Neutrophil (primary cell): ENCODE measurements around the gene ARV1.

Source experiments
- H3K27ac ChIP-seq: fragments of 200-600 bp; sonication (generic); 2 replicates; pipeline ENCODE4 v1.5.1; 2016; ENCODE audit warnings: mild to moderate bottlenecking, moderate library complexity
- H3K27me3 ChIP-seq: fragments of 200-600 bp; sonication (generic); 2 replicates; pipeline ENCODE4 v1.6.0; 2016; ENCODE audit warnings: mild to moderate bottlenecking
- H3K36me3 ChIP-seq: fragments of 200-600 bp; sonication (generic); 2 replicates; pipeline ENCODE4 v1.5.1; 2017
- H3K4me1 ChIP-seq, 2 experiments: fragments of 200-600 bp in 1 of 2; sonication (generic) in 1 of 2; 1 replicate in 1 of 2; 2 replicates in 1 of 2; pipeline versions ENCODE4 v1.5.1 to v1.6.1; 2013 to 2016; ENCODE audit warnings: low read depth in 1 of 2, low read length in 1 of 2, mild to moderate bottlenecking in 1 of 2, moderate library complexity in 1 of 2; ENCODE audit not compliant: control insufficient read depth in 1 of 2, insufficient read depth in 1 of 2
- H3K4me3 ChIP-seq, 2 experiments: fragments of 200-600 bp in 1 of 2; sonication (generic) in 1 of 2; 1 replicate in 1 of 2; 2 replicates in 1 of 2; pipeline ENCODE4 v1.5.1; 2013 to 2016; ENCODE audit warnings: low read depth in 1 of 2, low read length in 1 of 2, mild to moderate bottlenecking in 1 of 2, moderate library complexity in 1 of 2
- H3K9me3 ChIP-seq: fragments of 200-600 bp; sonication (generic); 2 replicates; pipeline ENCODE4 v1.5.1; 2016
- TF ChIP-seq, protein P1 (sequence below): fragments of 200-600 bp; sonication (generic); IDR thresholded peaks from 2 replicates; pipeline ENCODE4 v1.5.1; 2016; ENCODE audit warnings: antibody characterized with exemption

The ARV1 gene

GRCh38 chr1:230966358-230966873, 12.5 kb upstream of the ARV1 start:
- H3K27me3 ChIP-seq = no peaks in the 10 kb centered on the region
- TF ChIP-seq, protein P1, sequence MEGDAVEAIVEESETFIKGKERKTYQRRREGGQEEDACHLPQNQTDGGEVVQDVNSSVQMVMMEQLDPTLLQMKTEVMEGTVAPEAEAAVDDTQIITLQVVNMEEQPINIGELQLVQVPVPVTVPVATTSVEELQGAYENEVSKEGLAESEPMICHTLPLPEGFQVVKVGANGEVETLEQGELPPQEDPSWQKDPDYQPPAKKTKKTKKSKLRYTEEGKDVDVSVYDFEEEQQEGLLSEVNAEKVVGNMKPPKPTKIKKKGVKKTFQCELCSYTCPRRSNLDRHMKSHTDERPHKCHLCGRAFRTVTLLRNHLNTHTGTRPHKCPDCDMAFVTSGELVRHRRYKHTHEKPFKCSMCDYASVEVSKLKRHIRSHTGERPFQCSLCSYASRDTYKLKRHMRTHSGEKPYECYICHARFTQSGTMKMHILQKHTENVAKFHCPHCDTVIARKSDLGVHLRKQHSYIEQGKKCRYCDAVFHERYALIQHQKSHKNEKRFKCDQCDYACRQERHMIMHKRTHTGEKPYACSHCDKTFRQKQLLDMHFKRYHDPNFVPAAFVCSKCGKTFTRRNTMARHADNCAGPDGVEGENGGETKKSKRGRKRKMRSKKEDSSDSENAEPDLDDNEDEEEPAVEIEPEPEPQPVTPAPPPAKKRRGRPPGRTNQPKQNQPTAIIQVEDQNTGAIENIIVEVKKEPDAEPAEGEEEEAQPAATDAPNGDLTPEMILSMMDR = no peak
- no peak overlapping the region for H3K4me3 ChIP-seq
- H3K4me1 ChIP-seq = no peaks in the 10 kb centered on the region
- no peak overlapping the region for H3K27ac ChIP-seq
- H3K36me3 ChIP-seq = no peaks in the 10 kb centered on the region
- no peaks in the 10 kb centered on the region for H3K9me3 ChIP-seq

- Histone ChIP-seq H3K4me1 (peaks cover 23 to 25% of the 10 kb centered on the region in 2 experiments), H3K4me3 (no peak overlapping the region), H3K9me3 (no peaks in the 10 kb centered on the region), H3K27ac (no peak overlapping the region), H3K27me3 (no peaks in the 10 kb centered on the region), H3K36me3 (no peaks in the 10 kb centered on the region)
- TF ChIP-seq, protein P1 = no peak
Measured at GRCh38 chr1:230970432-230970831, 8.5 kb upstream of the ARV1 start.

DNA sequence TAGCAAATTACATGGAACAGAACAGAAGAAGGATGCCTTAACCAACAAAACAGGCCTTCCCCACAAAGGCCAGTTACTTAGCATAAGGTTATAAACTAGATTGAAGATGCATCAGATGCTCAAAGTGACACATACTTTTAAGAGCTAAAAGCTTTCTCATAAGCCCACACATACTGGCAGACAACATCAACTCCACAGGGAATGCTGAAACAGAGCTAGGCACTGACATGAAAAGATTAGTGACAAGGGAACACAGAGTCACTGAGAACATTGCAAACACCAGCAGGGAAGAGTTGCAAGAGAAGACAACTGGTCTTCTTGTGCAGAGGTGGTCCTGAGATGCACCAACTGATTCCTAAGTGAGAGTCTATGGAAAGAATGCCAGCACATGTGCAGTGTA, 7.1 kb upstream of the ARV1 start:
- TF ChIP-seq, protein P1 = no peak
- H3K4me3 ChIP-seq = no peak overlapping the region
- H3K36me3 ChIP-seq = peaks cover 4% of the 10 kb centered on the region
- H3K9me3 ChIP-seq = no peaks in the 10 kb centered on the region
- peaks cover 34 to 35% of the 10 kb centered on the region in 2 experiments for H3K4me1 ChIP-seq
- peak overlapping the region; percentile 88 for H3K27ac ChIP-seq
- no peaks in the 10 kb centered on the region for H3K27me3 ChIP-seq

- Histone ChIP-seq H3K27ac (peak overlapping the region; percentile 88), H3K4me1 (peaks cover 45 to 46% of the 10 kb centered on the region in 2 experiments), H3K4me3 (peak overlapping the region; percentile 26 to 37), H3K9me3 (no peaks in the 10 kb centered on the region), H3K36me3 (peaks cover 4% of the 10 kb centered on the region), H3K27me3 (no peaks in the 10 kb centered on the region)
- TF ChIP-seq, protein P1 = no peak
Measured at GRCh38 chr1:230972855-230973271, 6.0 kb upstream of the ARV1 start.

DNA sequence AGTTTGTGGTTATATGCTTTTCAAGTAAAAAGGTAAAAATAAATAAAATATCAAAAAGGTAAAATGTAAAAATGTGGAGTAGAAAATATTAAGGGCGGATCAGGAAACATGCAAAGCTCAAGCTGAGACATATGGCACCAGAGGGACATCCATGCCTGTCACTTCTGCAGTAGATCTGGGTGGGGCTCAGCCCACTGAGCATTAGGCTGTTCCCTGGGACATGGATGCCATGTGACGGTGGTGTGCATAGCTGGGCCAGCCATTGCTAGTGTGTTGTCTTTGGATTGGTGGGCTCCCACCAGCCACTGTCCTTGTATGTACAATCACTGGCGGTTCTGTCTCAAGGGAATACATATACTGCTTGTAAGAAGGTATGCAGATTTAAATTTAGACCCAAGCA, 3.3 kb upstream of the ARV1 start:
- Histone ChIP-seq H3K4me1 (peaks cover 58 to 59% of the 10 kb centered on the region in 2 experiments), H3K27ac (peak overlapping the region; percentile 80), H3K36me3 (peaks cover 4% of the 10 kb centered on the region), H3K9me3 (no peaks in the 10 kb centered on the region), H3K27me3 (no peaks in the 10 kb centered on the region), H3K4me3 (no peak overlapping the region)
- TF ChIP-seq, protein P1 = no peak
